K562 (cell line): ENCODE data around the gene WT1. TPM values are rescaled to one million over a fixed set of nuclear protein-coding genes. Genes with fewer than 3 reads are reported as not detected.

ENCODE experiments used
- ATAC-seq: fragments of 200-7000 bp; cut with Tn5 transposase; 3 replicates; pipeline ENCODE4 v1.9.1; 2020; ENCODE audit warnings: moderate library complexity
- BruUV-seq: library from RNA; stranded (reverse); fragments of 400-500 nt; replicated peaks from 2 replicates; lab custom pipeline; 2021; lab: Mats Ljungman, UMichigan
- CTCF ChIA-PET: fragments of 300-600 bp; formaldehyde crosslinking; extraction: SDS; loops from one replicate; lab custom pipeline; 2021; ENCODE audit warnings: low intra/inter-chr PET ratio; lab: Yijun Ruan, JAX
- POLR2A ChIA-PET: fragments of 300-600, 350-650 bp; sonication (Branson Sonifier 250); formaldehyde crosslinking; extraction: SDS; loops from one replicate; lab custom pipeline; 2021; ENCODE audit warnings: antibody characterized with exemption, inconsistent platforms; lab: Yijun Ruan, JAX
- DNase-seq, 4 experiments: peaks; one replicate each; pipeline versions ENCODE4 v3.0.0 to v3.0.0-alpha.2; 2011 to 2018; ENCODE audit warnings: low spot score in 3 of 4, mixed read lengths in 3 of 4; ENCODE audit errors: extremely low read depth in 1 of 4
- FAIRE-seq: peaks from 2 replicates; lab custom pipeline; 2011; peaks lifted over from hg19 to GRCh38; lab: Jason Lieb, UNC
- H2AFZ ChIP-seq: 2 replicates; pipeline ENCODE4 v1.6.0; 2011; ENCODE audit warnings: low read depth, low read length, control low read depth, inconsistent platforms
- H3K27ac ChIP-seq: fragments of 200-600 bp; 3 replicates; pipeline ENCODE4 v1.8.0; 2011; ENCODE audit warnings: low read depth, mild to moderate bottlenecking, control low read depth, inconsistent platforms, low read length, moderate library complexity, mixed read lengths; ENCODE audit errors: extremely low read depth
- H3K27me3 ChIP-seq, 2 experiments: fragments of 300-600 bp in 1 of 2; 2 replicates in 1 of 2; 3 replicates in 1 of 2; pipeline versions ENCODE4 v1.6.0 to v1.8.0; 2011; ENCODE audit warnings: inconsistent platforms in 2 of 2, low read length in 2 of 2, mild to moderate bottlenecking in 1 of 2, mixed read lengths in 1 of 2, moderate library complexity in 1 of 2; ENCODE audit not compliant: control insufficient read depth in 2 of 2, insufficient read depth in 2 of 2
- H3K36me3 ChIP-seq: fragments of 300-600 bp; 3 replicates; pipeline ENCODE4 v1.8.0; 2011; ENCODE audit warnings: mild to moderate bottlenecking, low read length, inconsistent platforms; ENCODE audit not compliant: control insufficient read depth, insufficient read depth
- H3K4me1 ChIP-seq, 2 experiments: fragments of 200-600 bp in 1 of 2; replicated peaks in 1 of 2; 2 replicates in 1 of 2; 3 replicates in 1 of 2; pipeline versions ENCODE4 v1.5.1 to v1.8.0; 2011; ENCODE audit warnings: inconsistent platforms in 2 of 2, low read length in 2 of 2, mild to moderate bottlenecking in 1 of 2, mixed read lengths in 1 of 2, moderate library complexity in 1 of 2; ENCODE audit not compliant: control insufficient read depth in 2 of 2, insufficient read depth in 2 of 2
- H3K4me2 ChIP-seq: 2 replicates; pipeline ENCODE4 v1.6.1; 2011; ENCODE audit warnings: low read length, control low read depth, inconsistent platforms, mixed read lengths; ENCODE audit not compliant: insufficient read depth
- H3K4me3 ChIP-seq: fragments of 200-600 bp; sonication (generic), shearing (Covaris generic); 2 replicates; pipeline ENCODE4 v1.5.1; 2016; ENCODE audit warnings: control low read depth, inconsistent platforms
- H3K79me2 ChIP-seq: fragments of 200-600 bp; 3 replicates; pipeline ENCODE4 v1.8.0; 2011; ENCODE audit warnings: low read length, inconsistent platforms; ENCODE audit not compliant: control insufficient read depth, insufficient read depth
- H3K9ac ChIP-seq, 2 experiments: 2 replicates each; pipeline versions ENCODE4 v1.6.0 to v1.6.1; 2011; ENCODE audit warnings: low read depth in 2 of 2, low read length in 2 of 2, control low read depth in 1 of 2, inconsistent platforms in 1 of 2, mild to moderate bottlenecking in 1 of 2, mixed read lengths in 1 of 2; ENCODE audit not compliant: insufficient read depth in 1 of 2
- H3K9me1 ChIP-seq: one replicate; pipeline ENCODE4 v1.6.0; 2011; ENCODE audit warnings: inconsistent platforms, mild to moderate bottlenecking, low read length, moderate library complexity; ENCODE audit not compliant: control insufficient read depth, insufficient read depth
- H3K9me3 ChIP-seq: replicated peaks from 2 replicates; pipeline ENCODE4 v1.5.1; 2011; ENCODE audit warnings: low read depth, low read length, inconsistent platforms; ENCODE audit not compliant: control insufficient read depth, insufficient read depth
- H4K20me1 ChIP-seq: replicated peaks from 2 replicates; pipeline ENCODE4 v1.6.1; 2011; ENCODE audit warnings: low read length, inconsistent platforms, mixed read lengths; ENCODE audit not compliant: control insufficient read depth, insufficient read depth
- ERF ChIP-seq: fragments of 450-650 bp; formaldehyde crosslinking; IDR thresholded peaks from 2 replicates; pipeline ENCODE4 v1.4.0; 2020; ENCODE audit warnings: mild to moderate bottlenecking, mixed read lengths
- ETV5 ChIP-seq: sonication (generic); formaldehyde crosslinking; IDR thresholded peaks from 2 replicates; pipeline ENCODE4 v1.4.0; 2020; ENCODE audit warnings: low read depth, mild to moderate bottlenecking, missing genetic modification reagents
- NR2C1 ChIP-seq, 2 experiments: fragments of 450-650 bp; IDR thresholded peaks; 2 replicates each; pipeline ENCODE4 v1.6.1; 2017; ENCODE audit warnings: mild to moderate bottlenecking in 2 of 2, antibody characterized with exemption in 1 of 2, inconsistent platforms in 1 of 2, missing compliant biosample characterization in 1 of 2, missing genetic modification characterization in 1 of 2
- ZFP1 ChIP-seq: fragments of 450-650 bp; formaldehyde crosslinking; IDR thresholded peaks from 2 replicates; pipeline ENCODE4 v1.4.0; 2020; ENCODE audit warnings: mild to moderate bottlenecking, mixed read lengths
- ZNF174 ChIP-seq: fragments of 250-450 bp; sonication (Bioruptor Pico); IDR thresholded peaks from 2 replicates; pipeline ENCODE4 v1.4.0; 2020; ENCODE audit warnings: mild to moderate bottlenecking
- ZNF212 ChIP-seq: fragments of 450-650 bp; formaldehyde crosslinking; IDR thresholded peaks from 2 replicates; pipeline ENCODE4 v1.4.0; 2020; ENCODE audit warnings: mild to moderate bottlenecking
- WGBS: fragments of 100-300 bp; shearing (Covaris generic); methylation state at CpG from one replicate; pipeline ENCODE4 v1.1.6; 2016; ENCODE audit warnings: low coverage, mixed read lengths; ENCODE audit not compliant: insufficient coverage; ENCODE audit errors: missing lambda C conversion rate; 5-methylcytosine and 5-hydroxymethylcytosine counted together
- in situ Hi-C: fragments of 300-500 bp; cut with MboI; formaldehyde crosslinking; loops from 4 replicates; pipeline ENCODE4 v1.15.0; 2018; ENCODE audit warnings: inconsistent platforms, mixed read lengths
- intact Hi-C: fragments of 100-400 bp; cut with micrococcal nuclease; formaldehyde crosslinking; loops from 2 replicates; pipeline ENCODE4 v1.14.2; 2022
- polyA plus RNA-seq, 8 experiments: library from polyadenylated mRNA; depleted of rRNA in 4 of 8; stranded (reverse) in 5 of 8; unstranded in 3 of 8; fragments of >200 nt; fragmentation: Nextera tagmentation in 2 of 8; fragmentation: Illumina TruSeq in 1 of 8; extraction: Ambion mirVana in 2 of 8; extraction: Trizol in 1 of 8; gene quantifications; 2 replicates each; pipeline versions ENCODE4 v1.2.1 to v1.2.3, GENCODE V29; 2011 to 2014; ENCODE audit warnings: inconsistent platforms in 1 of 8, missing spikeins in 1 of 8
- total RNA-seq, 7 experiments: library from RNA; depleted of rRNA in 6 of 7; stranded (reverse); fragments of >200 nt in 6 of 7; fragmentation: Illumina TruSeq in 2 of 7; extraction: Trizol in 2 of 7; gene quantifications; 2 replicates each; pipeline versions ENCODE4 v1.2.1 to v1.2.3, GENCODE V29; 2011 to 2021; ENCODE audit warnings: low replicate concordance in 1 of 7
- TF ChIP-seq, protein P1 (sequence below): sonication (generic); formaldehyde crosslinking; IDR thresholded peaks from 2 replicates; pipeline ENCODE4 v1.8.1; 2023; ENCODE audit warnings: missing genetic modification reagents, mild to moderate bottlenecking, borderline replicate concordance
- TF ChIP-seq, protein P2 (sequence below), 2 experiments: fragments of 450-650 bp in 1 of 2; sonication (generic) in 1 of 2; formaldehyde crosslinking in 1 of 2; IDR thresholded peaks; 2 replicates each; pipeline versions ENCODE4 v1.7.1 to v1.9.0; 2016 to 2022; ENCODE audit warnings: inconsistent platforms in 1 of 2, mild to moderate bottlenecking in 1 of 2, missing genetic modification reagents in 1 of 2

Gene WT1
- total and polyA plus RNA-seq, 9 of the 15 experiments (the other 6 are each of a cell fraction or from before 2014, with no cell fraction given) = 7.1 to 33.8 (median 19.4) TPM

DNA sequence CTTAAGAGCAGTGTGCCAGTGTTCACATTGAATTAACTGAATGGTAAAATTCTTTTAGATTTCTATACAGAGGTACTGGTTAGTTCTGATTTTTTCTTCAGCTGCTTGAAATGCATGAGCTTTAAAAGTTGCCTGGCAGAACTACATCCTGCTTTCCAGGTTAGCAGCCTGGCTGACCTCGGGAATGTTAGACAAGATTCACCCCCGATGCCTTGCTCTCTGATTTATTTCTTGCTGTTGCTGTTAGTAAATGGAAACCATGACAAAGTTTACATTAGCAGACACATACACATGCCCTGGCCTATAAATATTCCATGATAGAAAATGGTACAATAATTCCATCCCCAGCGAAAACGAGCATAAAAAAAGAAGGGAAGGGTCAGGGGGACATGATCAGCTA, 47.0 kb downstream of the WT1 start:
- Histone ChIP-seq H3K4me2 (no peak overlapping the region), H3K9me3 (no peaks in the 10 kb centered on the region), H3K27me3 (no peaks in the 10 kb centered on the region), H3K9me1 (no peaks in the 10 kb centered on the region), H3K27ac (no peak overlapping the region), H3K9ac (no peak overlapping the region), H3K36me3 (peaks cover 85% of the 10 kb centered on the region), H2AFZ (no peak overlapping the region), H3K4me1 (peaks cover 0 to 24% of the 10 kb centered on the region in 2 experiments; a peak in 3 of 5 replicates), H3K4me3 (no peak overlapping the region), H4K20me1 (no peaks in the 10 kb centered on the region), H3K79me2 (no peaks in the 10 kb centered on the region)
- no TSS peak for BruUV-seq
- FAIRE-seq (no peak), DNase-seq (no peak), ATAC-seq (no peak)
- ChIA-PET POLR2A (interaction anchor here (1.4 kb wide), 1 partner anchor 13 kb away, joined by 3 read pairs; no protein-coding TSS in a partner anchor), CTCF (no interaction called here)
- intact Hi-C loops = no loop called here
- WGBS = 77% methylated on average over 4 of the region's 4 CpGs
- in situ Hi-C loops = loop anchor here (10.0 kb wide), 1 partner anchor 196 kb away; the partner anchor contains the start of gene EIF3M
- no peak for TF ChIP-seq ETV5 (CRISPR knock-in tag)
- TF ChIP-seq, protein P1, sequence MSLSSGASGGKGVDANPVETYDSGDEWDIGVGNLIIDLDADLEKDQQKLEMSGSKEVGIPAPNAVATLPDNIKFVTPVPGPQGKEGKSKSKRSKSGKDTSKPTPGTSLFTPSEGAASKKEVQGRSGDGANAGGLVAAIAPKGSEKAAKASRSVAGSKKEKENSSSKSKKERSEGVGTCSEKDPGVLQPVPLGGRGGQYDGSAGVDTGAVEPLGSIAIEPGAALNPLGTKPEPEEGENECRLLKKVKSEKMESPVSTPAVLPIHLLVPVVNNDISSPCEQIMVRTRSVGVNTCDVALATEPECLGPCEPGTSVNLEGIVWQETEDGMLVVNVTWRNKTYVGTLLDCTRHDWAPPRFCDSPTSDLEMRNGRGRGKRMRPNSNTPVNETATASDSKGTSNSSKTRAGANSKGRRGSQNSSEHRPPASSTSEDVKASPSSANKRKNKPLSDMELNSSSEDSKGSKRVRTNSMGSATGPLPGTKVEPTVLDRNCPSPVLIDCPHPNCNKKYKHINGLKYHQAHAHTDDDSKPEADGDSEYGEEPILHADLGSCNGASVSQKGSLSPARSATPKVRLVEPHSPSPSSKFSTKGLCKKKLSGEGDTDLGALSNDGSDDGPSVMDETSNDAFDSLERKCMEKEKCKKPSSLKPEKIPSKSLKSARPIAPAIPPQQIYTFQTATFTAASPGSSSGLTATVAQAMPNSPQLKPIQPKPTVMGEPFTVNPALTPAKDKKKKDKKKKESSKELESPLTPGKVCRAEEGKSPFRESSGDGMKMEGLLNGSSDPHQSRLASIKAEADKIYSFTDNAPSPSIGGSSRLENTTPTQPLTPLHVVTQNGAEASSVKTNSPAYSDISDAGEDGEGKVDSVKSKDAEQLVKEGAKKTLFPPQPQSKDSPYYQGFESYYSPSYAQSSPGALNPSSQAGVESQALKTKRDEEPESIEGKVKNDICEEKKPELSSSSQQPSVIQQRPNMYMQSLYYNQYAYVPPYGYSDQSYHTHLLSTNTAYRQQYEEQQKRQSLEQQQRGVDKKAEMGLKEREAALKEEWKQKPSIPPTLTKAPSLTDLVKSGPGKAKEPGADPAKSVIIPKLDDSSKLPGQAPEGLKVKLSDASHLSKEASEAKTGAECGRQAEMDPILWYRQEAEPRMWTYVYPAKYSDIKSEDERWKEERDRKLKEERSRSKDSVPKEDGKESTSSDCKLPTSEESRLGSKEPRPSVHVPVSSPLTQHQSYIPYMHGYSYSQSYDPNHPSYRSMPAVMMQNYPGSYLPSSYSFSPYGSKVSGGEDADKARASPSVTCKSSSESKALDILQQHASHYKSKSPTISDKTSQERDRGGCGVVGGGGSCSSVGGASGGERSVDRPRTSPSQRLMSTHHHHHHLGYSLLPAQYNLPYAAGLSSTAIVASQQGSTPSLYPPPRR = no peak
- TF ChIP-seq, protein P2, sequence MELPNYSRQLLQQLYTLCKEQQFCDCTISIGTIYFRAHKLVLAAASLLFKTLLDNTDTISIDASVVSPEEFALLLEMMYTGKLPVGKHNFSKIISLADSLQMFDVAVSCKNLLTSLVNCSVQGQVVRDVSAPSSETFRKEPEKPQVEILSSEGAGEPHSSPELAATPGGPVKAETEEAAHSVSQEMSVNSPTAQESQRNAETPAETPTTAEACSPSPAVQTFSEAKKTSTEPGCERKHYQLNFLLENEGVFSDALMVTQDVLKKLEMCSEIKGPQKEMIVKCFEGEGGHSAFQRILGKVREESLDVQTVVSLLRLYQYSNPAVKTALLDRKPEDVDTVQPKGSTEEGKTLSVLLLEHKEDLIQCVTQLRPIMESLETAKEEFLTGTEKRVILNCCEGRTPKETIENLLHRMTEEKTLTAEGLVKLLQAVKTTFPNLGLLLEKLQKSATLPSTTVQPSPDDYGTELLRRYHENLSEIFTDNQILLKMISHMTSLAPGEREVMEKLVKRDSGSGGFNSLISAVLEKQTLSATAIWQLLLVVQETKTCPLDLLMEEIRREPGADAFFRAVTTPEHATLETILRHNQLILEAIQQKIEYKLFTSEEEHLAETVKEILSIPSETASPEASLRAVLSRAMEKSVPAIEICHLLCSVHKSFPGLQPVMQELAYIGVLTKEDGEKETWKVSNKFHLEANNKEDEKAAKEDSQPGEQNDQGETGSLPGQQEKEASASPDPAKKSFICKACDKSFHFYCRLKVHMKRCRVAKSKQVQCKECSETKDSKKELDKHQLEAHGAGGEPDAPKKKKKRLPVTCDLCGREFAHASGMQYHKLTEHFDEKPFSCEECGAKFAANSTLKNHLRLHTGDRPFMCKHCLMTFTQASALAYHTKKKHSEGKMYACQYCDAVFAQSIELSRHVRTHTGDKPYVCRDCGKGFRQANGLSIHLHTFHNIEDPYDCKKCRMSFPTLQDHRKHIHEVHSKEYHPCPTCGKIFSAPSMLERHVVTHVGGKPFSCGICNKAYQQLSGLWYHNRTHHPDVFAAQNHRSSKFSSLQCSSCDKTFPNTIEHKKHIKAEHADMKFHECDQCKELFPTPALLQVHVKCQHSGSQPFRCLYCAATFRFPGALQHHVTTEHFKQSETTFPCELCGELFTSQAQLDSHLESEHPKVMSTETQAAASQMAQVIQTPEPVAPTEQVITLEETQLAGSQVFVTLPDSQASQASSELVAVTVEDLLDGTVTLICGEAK (IDR thresholded peaks at IDR 0.05) = no peak
- TF ChIP-seq, protein P2 (CRISPR knock-in tag; IDR thresholded peaks at IDR 0.05) = no peak
- no peak for TF ChIP-seq ZNF174 (CRISPR knock-in tag)
- no peak for TF ChIP-seq ZNF212 (CRISPR knock-in tag)
- TF ChIP-seq ZFP1 (CRISPR knock-in tag) = no peak
- TF ChIP-seq NR2C1 (IDR thresholded peaks at IDR 0.05) = no peak
- no peak for TF ChIP-seq NR2C1 (tag; IDR thresholded peaks at IDR 0.05)
- TF ChIP-seq ERF (CRISPR knock-in tag) = no peak
